Right renal pelvis (tissue), 4 donors: ENCODE results near the gene NXPE3. TPM values are rescaled to one million over a fixed set of nuclear protein-coding genes. Genes with fewer than 3 reads are reported as not detected.

Source experiments
- DNase-seq, 4 donors: peaks; one replicate each; pipeline ENCODE4 v3.0.0-alpha.2; 2013; ENCODE audit warnings: low read depth in 4 of 4, low spot score in 3 of 4, missing footprints in 1 of 4
- polyA plus RNA-seq, 4 donors: library from polyadenylated mRNA; unstranded; fragments of 120-200 nt; gene quantifications; one replicate each; pipeline ENCODE4 v1.2.1, GENCODE V29; 2013; ENCODE audit not compliant: insufficient read length in 4 of 4

The NXPE3 gene
- polyA plus RNA-seq, 4 donors: 5.7 to 8.6 (median 8.0) TPM

GRCh38 chr3:101827211-101828174 lies 48.5 kb downstream of the NXPE3 start:
- no peak for DNase-seq

DNA sequence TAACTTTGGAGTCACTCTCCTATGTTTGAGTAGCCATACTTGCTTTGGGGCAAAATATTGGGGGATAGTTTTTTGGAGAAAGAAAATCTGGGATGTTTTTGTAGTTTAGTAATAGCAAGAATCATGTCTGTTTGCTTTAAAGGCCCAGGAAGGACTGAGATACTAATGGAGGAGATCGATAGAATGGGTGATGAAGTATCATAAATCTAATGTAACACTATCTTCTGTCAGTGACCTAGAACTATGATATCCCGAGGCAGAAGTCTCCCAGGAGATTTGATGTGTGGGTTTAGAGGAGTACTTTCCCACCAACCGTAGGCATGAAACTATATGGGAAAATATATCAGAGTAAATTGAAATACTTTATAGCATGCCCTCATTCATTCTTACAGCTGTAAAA lies 49.3 kb downstream of the NXPE3 start:
- DNase-seq: no peak

DNA sequence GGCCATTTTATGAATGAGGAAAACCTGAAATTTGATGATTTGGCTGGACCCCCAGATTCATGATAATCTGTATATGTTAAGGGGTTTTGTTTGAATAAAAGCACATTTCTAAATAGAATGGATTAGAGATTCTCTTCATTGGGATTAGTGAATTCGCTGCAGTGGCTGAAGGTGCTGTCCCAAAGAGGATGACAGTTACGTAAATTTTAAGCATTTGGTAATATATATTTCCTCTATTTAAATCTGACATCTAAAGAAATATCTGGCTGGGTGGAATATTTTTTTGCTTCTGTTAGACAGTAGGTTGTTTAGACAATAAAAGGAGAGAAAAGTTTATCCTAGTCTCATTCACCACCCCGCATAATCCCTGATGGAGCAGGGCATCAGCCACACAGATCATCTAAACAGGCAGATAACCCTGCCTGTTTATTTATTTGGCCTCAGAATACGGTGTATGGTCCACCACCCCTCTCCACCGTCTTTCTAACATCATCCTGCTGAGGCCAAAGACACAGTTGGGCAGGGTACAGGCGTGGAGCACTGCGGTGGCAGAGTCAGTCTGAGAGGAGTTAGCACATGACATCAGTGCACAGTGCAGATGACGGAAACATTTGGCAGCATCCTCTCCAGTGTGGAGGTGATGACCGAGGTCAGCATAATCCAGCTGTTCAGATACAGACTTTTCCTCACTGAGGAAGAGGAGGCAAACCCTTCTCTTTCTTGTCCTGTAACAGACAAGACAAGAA lies 49.9 kb downstream of the NXPE3 start:
- DNase-seq: no peak

DNA sequence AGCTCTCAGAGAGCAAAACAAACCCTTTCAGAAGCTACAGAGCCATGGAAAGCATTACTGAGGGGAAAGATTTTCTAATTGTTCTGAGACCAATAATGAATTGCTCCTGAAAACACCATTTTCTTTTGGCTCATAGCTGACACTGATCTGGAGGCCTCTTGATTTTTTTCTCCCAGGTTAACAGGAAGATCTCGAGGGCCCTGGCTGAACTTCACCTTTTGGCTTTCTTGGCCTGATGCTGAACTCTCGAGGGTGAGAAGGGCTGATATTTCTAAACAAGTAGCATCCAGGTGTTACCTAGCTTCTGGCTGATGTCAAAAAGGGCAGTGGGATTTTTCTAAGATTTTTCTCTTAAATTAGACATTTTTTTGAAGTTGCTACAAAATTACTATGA lies 50.4 kb downstream of the NXPE3 start:
- no peak for DNase-seq

- no peak for DNase-seq
Measured at GRCh38 chr3:101829874-101830273, 50.9 kb downstream of the NXPE3 start.

DNA sequence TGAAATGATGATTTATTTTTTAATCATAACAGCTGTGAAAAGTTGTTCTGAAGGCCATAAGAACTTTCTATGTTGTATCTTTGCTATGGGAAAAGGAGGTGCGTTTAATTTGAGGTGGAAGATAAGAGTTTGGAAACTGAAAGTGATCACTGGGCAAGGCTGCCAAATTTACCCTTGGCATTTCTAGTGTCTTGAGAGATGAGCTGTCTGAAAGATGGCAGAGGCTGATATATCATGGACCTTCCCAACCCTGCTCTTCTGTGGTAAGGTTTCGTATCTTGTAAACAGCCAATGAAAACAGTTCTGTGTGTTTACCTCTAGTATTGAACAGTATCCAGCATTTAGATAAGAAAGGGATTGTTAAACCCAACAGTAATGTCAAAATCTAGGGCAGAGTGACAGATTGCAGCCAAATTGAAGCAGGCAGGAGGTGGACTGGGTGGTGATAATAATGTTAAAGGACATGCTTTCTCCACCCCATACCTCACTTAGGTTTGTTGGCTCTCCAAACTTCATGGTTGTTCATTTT lies 54.5 kb downstream of the NXPE3 start:
- DNase-seq: no peak

GRCh38 chr3:101835676-101836075 lies 56.7 kb downstream of the NXPE3 start:
- no peak for DNase-seq

DNA sequence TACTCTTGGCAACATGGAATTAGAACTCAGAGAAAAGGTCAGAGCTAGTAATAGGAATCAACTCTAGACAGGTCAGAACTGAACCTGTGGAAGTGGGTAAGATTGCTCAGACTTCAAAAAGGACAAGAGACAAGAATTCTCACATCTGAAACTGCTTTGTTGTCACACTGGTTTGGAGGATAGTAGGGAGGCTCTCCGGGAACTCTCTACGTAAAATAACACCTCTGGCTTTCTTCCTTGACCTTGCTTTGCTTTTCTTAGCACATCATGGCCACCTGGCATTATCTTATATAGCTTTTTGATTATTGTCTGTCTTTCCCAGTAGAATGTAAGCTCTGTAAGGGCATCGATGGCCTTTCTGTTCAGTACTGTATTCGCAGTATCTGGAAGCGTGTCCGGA lies 57.1 kb downstream of the NXPE3 start:
- DNase-seq: no peak

DNA sequence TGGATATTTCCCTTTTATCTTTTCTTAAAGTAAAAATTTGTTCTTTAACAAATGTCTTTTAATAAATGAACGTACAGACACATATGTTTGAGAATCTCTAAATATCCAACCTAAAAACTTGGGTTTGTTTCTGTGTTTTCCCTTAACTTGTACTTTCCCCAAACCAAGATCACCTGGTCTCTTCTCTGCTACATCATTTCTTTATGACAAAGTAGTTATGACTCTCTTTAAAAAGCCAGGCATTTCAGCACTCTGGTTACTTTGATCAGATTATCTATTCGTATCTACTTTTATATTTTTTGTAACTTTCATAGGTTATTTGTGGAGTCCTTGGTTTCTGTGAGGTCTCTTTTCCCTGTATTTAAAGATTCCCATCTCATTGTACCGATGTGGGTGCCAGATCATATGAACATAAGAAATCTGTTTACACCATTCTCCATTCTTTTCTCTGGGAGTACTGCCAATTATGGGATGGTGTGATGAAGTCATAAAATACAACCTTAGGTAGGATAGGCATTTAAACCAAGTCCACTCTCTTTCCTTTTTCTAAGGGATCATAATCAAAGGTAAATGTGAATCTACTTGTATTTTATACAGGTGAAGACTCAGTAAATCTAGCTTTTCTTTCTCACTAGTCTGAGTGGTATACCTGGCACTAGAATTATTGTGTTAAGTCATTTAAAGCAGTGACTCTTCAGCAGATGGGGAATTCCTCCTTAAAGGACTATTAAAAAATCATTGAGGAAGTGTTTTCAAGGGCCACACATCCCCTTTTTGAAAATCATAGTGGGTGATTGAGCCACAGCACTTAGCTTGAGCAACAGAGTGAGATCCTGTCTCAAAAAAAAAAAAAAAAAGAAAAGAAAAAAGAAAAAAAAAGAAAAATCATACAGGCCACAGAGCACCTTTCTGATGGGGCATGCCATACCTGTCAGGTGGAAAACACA lies 57.9 kb downstream of the NXPE3 start:
- DNase-seq: no peak

DNA sequence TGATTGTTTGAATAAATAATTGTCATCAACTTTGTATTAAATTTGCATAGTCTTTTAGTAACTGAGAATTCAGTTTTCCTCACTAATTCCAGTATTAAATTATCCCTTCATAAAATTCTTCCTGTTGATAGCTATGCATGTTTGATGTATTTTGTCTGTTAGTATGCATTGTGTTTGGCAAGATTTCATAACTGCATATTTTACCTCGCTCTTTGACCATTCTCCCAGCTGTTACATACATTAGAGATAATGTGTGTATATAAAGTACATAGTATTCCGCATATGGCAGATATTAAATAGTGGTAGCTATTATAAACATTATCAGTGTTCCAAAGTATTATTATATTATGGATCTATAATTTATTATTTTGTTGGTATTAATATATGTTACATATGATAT lies 59.7 kb downstream of the NXPE3 start:
- no peak for DNase-seq

DNA sequence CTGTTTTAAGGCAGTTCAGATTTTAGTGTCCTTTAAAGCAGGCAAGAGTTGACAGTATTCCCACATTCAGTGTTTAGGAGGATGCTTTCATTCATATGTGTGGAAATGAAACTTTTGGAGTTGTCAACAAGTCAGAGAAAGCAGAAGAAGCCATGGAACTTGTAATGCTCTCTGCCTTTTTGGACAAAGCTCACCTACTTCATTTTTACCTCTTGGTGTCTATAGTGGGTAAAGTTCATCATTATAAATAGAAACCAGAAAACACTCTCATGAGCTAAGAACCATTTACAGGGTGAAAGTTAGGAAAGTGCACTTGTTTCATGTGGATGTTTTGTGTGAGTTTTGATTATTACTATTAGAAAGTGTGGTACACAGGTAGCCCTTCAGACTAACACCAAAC lies 61.1 kb downstream of the NXPE3 start:
- no peak for DNase-seq

DNA sequence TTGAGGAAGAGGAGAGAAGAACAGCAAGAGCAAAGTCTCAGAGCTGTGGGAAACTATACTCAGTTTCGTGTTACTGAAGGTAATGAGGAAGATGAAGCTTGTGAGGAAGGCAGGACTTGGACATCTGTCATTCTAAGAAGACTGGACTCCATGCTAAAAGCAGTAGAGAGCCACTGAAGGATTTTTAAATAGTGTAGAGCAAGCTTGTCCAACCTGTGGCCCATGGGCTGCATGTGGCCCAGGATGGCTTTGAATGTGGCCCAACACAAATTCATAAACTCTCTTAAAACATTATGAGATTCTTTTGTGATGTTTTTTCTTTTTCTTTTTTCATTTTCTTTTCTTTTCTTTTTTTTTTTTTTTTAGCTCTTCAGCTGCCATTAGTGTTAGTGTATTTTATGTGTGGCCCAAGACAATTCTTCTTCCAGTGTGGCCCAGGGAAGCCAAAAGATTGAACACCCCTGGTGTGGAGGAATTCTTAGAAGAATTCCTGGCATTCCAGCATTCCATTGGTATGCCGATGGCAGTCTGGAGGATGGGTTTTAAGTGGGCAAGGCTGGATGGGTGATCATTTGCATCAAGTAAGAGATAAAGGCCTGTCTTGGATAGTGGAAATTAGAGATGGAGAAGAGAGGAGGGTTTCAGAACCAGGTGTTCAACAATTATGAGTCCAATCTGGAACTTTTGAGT lies 63.4 kb downstream of the NXPE3 start:
- no peak for DNase-seq

DNA sequence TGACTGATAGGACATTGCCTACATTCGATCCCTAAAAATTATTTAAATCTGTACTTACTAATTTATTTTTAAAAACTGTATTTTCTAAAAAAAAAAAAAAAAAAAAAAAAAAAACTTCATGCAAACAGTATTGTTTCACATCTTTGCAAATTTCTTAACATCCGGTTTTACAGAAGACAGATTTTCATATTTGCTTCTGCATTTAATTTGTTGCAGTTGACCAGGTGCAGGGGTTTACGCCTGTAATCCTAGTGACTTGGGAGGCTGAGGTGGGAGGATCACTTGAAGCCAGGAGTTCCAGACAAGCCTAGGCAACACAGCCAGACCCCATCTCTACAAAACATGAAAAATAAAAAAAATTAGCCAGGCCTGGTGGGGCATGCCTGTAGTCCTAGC lies 63.9 kb downstream of the NXPE3 start:
- DNase-seq: no peak

DNA sequence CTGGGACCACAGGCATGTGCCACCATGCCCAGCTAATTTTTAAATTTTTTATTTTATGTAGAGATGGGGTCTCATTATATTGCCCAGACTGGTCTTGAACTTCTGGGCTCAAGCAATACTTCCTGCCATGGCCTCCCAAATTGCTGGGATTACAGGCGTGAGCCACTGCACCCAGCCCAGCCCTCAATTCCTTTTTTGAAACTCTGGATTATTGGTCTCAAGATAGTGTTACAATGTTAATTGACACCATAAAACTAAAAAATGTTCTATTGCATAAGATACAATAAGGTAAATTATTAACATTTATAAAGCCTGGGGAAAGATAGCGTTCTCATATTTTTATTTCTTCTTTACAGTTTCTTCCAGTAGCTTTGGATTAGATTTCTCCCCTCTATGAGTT lies 66.4 kb downstream of the NXPE3 start:
- no peak for DNase-seq

DNA sequence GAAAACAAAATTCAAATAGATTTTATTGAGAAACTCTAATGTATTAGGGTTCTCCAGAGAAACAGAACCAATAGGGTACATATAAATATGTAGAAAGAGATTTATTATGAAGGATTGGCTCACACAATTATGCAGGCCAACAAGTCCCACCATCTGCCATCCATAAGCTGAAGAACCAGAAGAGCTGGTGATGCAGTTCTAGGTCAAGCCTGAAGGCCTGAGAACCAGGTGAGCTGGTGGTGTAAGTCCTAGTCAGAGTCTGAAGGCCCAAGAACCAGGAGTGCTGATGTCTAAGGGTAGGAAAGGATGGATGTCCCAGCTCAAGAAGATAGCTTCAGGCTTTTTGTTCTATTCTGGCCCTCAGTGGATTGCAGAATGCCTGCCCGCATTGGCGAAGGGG lies 67.7 kb downstream of the NXPE3 start:
- DNase-seq: no peak

- DNase-seq: no peak
Measured at GRCh38 chr3:101847328-101847727, 68.3 kb downstream of the NXPE3 start.

- no peak for DNase-seq
Measured at GRCh38 chr3:101848326-101848725, 69.3 kb downstream of the NXPE3 start.

- DNase-seq: peak; percentile 76 to 81 (median 78)
Measured at GRCh38 chr3:101848754-101849713, 70.0 kb downstream of the NXPE3 start, which contains the start of gene NFKBIZ. NFKBIZ (plus strand) TSS chr3:101849514; CDS start chr3:101849629, 115 bp downstream.
